Measurements from ENCODE around the gene CMC2. TPM values are rescaled to one million over a fixed set of nuclear protein-coding genes. Genes with fewer than 3 reads are reported as not detected.

The CMC2 gene
- total and polyA plus RNA-seq, 2 of the 13 experiments (the other 11 are each of a cell fraction or from before 2014, with no cell fraction given), result 116 to 129 TPM

GRCh38 chr16:81035398-81035974, 28.8 kb upstream of the CMC2 start, which contains the start of gene ATMIN (continued):
- TF ChIP-seq ZNF331 (CRISPR knock-in tag; IDR thresholded peaks at IDR 0.05) (peak; percentile 79), SMAD1 (CRISPR knock-in tag; IDR thresholded peaks at IDR 0.05; ENCODE audit: borderline replicate concordance, low read depth) (peak; percentile 63; the same call in 1 of the 2 replicates), POGK (CRISPR knock-in tag; conservative IDR thresholded peaks at IDR 0.05) (peak; percentile 62; the same call in 1 of the 2 replicates), PHF5A (CRISPR knock-in tag; IDR thresholded peaks at IDR 0.05; ENCODE audit: low read depth, unreplicated experiment) (peak; percentile 65), PPARG (CRISPR knock-in tag; conservative IDR thresholded peaks at IDR 0.05) (peak; percentile 52; the same call in 1 of the 2 replicates), FOXM1 (CRISPR knock-in tag; IDR thresholded peaks at IDR 0.05) (no peak), ZGPAT (CRISPR knock-in tag; IDR thresholded peaks at IDR 0.05) (peak; percentile 63), FOXC1 (CRISPR knock-in tag; IDR thresholded peaks at IDR 0.05; ENCODE audit: borderline replicate concordance) (peak; percentile 52; the same call in 1 of the 2 replicates), SRSF4 (IDR thresholded peaks at IDR 0.05; ENCODE audit: low read depth, low read length, poor library complexity, severe bottlenecking) (no peak), ZNF230 (CRISPR knock-in tag; IDR thresholded peaks at IDR 0.05) (no peak), FOXO1 (CRISPR knock-in tag; IDR thresholded peaks at IDR 0.05) (peak; percentile 44; the same call in 1 of the 2 replicates), HCFC1 (IDR thresholded peaks at IDR 0.05; ENCODE audit: low read depth, low read length) (peak; percentile 40; the same call in 1 of the 2 replicates), JUND (CRISPR knock-in tag; IDR thresholded peaks at IDR 0.05) (no peak), ZNF138 (CRISPR knock-in tag; IDR thresholded peaks at IDR 0.05; ENCODE audit: low read depth) (peak; percentile 71; the same call in 1 of the 2 replicates), ZNF784 (CRISPR knock-in tag; IDR thresholded peaks at IDR 0.05; ENCODE audit: borderline replicate concordance) (no peak), ZNF263 (CRISPR knock-in tag; IDR thresholded peaks at IDR 0.05) (no peak), ARID4A (CRISPR knock-in tag; IDR thresholded peaks at IDR 0.05; ENCODE audit: borderline replicate concordance) (peak; percentile 52; the same call in 1 of the 2 replicates), U2AF1 (optimal IDR thresholded peaks at IDR 0.05; ENCODE audit: low read depth, low read length) (no peak), RXRB (CRISPR knock-in tag; IDR thresholded peaks at IDR 0.05; ENCODE audit: borderline replicate concordance) (peak; percentile 43; the same call in 1 of the 2 replicates), ZNF788 (CRISPR knock-in tag; IDR thresholded peaks at IDR 0.05; ENCODE audit: borderline replicate concordance) (peak; percentile 64; the same call in 1 of the 2 replicates), GABPA (IDR thresholded peaks at IDR 0.05; ENCODE audit: low read depth, low read length) (peak; percentile 82), GABPA (CRISPR knock-in tag; IDR thresholded peaks at IDR 0.05; ENCODE audit: low read depth) (peak; percentile 76)
